K562 (cell line): ENCODE measurements around the gene LRRC37B. TPM values are rescaled to one million over a fixed set of nuclear protein-coding genes. Genes with fewer than 3 reads are reported as not detected.

Experiments
- ATAC-seq: fragments of 200-7000 bp; cut with Tn5 transposase; 3 replicates; pipeline ENCODE4 v1.9.1; 2020; ENCODE audit warnings: moderate library complexity
- Bru-seq: library from RNA; stranded (reverse); fragments of 400-500 nt; gene quantifications from one replicate; lab custom pipeline; 2021; lab: Mats Ljungman, UMichigan
- BruChase-seq, 2 experiments: library from RNA; stranded (reverse); fragments of 400-500 nt; gene quantifications; one replicate each; lab custom pipeline; 2021; lab: Mats Ljungman, UMichigan
- BruUV-seq: library from RNA; stranded (reverse); fragments of 400-500 nt; replicated peaks from 2 replicates; lab custom pipeline; 2021; lab: Mats Ljungman, UMichigan
- CTCF ChIA-PET: fragments of 300-600 bp; formaldehyde crosslinking; extraction: SDS; loops from one replicate; lab custom pipeline; 2021; ENCODE audit warnings: low intra/inter-chr PET ratio; lab: Yijun Ruan, JAX
- POLR2A ChIA-PET: fragments of 300-600, 350-650 bp; sonication (Branson Sonifier 250); formaldehyde crosslinking; extraction: SDS; loops from one replicate; lab custom pipeline; 2021; ENCODE audit warnings: antibody characterized with exemption, inconsistent platforms; lab: Yijun Ruan, JAX
- DNase-seq, 4 experiments: peaks; one replicate each; pipeline versions ENCODE4 v3.0.0 to v3.0.0-alpha.2; 2011 to 2018; ENCODE audit warnings: low spot score in 3 of 4, mixed read lengths in 3 of 4; ENCODE audit errors: extremely low read depth in 1 of 4
- FAIRE-seq: peaks from 2 replicates; lab custom pipeline; 2011; peaks lifted over from hg19 to GRCh38; lab: Jason Lieb, UNC
- H2AFZ ChIP-seq: 2 replicates; pipeline ENCODE4 v1.6.0; 2011; ENCODE audit warnings: low read depth, low read length, control low read depth, inconsistent platforms
- H3K27ac ChIP-seq: fragments of 200-600 bp; 3 replicates; pipeline ENCODE4 v1.8.0; 2011; ENCODE audit warnings: low read depth, mild to moderate bottlenecking, control low read depth, inconsistent platforms, low read length, moderate library complexity, mixed read lengths; ENCODE audit errors: extremely low read depth
- H3K27me3 ChIP-seq, 2 experiments: fragments of 300-600 bp in 1 of 2; 2 replicates in 1 of 2; 3 replicates in 1 of 2; pipeline versions ENCODE4 v1.6.0 to v1.8.0; 2011; ENCODE audit warnings: inconsistent platforms in 2 of 2, low read length in 2 of 2, mild to moderate bottlenecking in 1 of 2, mixed read lengths in 1 of 2, moderate library complexity in 1 of 2; ENCODE audit not compliant: control insufficient read depth in 2 of 2, insufficient read depth in 2 of 2
- H3K36me3 ChIP-seq: fragments of 300-600 bp; 3 replicates; pipeline ENCODE4 v1.8.0; 2011; ENCODE audit warnings: mild to moderate bottlenecking, low read length, inconsistent platforms; ENCODE audit not compliant: control insufficient read depth, insufficient read depth
- H3K4me1 ChIP-seq, 2 experiments: fragments of 200-600 bp in 1 of 2; replicated peaks in 1 of 2; 2 replicates in 1 of 2; 3 replicates in 1 of 2; pipeline versions ENCODE4 v1.5.1 to v1.8.0; 2011; ENCODE audit warnings: inconsistent platforms in 2 of 2, low read length in 2 of 2, mild to moderate bottlenecking in 1 of 2, mixed read lengths in 1 of 2, moderate library complexity in 1 of 2; ENCODE audit not compliant: control insufficient read depth in 2 of 2, insufficient read depth in 2 of 2
- H3K4me2 ChIP-seq: 2 replicates; pipeline ENCODE4 v1.6.1; 2011; ENCODE audit warnings: low read length, control low read depth, inconsistent platforms, mixed read lengths; ENCODE audit not compliant: insufficient read depth
- H3K4me3 ChIP-seq: fragments of 200-600 bp; sonication (generic), shearing (Covaris generic); 2 replicates; pipeline ENCODE4 v1.5.1; 2016; ENCODE audit warnings: control low read depth, inconsistent platforms
- H3K79me2 ChIP-seq: fragments of 200-600 bp; 3 replicates; pipeline ENCODE4 v1.8.0; 2011; ENCODE audit warnings: low read length, inconsistent platforms; ENCODE audit not compliant: control insufficient read depth, insufficient read depth
- H3K9ac ChIP-seq, 2 experiments: 2 replicates each; pipeline versions ENCODE4 v1.6.0 to v1.6.1; 2011; ENCODE audit warnings: low read depth in 2 of 2, low read length in 2 of 2, control low read depth in 1 of 2, inconsistent platforms in 1 of 2, mild to moderate bottlenecking in 1 of 2, mixed read lengths in 1 of 2; ENCODE audit not compliant: insufficient read depth in 1 of 2
- H3K9me1 ChIP-seq: one replicate; pipeline ENCODE4 v1.6.0; 2011; ENCODE audit warnings: inconsistent platforms, mild to moderate bottlenecking, low read length, moderate library complexity; ENCODE audit not compliant: control insufficient read depth, insufficient read depth
- H3K9me3 ChIP-seq: replicated peaks from 2 replicates; pipeline ENCODE4 v1.5.1; 2011; ENCODE audit warnings: low read depth, low read length, inconsistent platforms; ENCODE audit not compliant: control insufficient read depth, insufficient read depth
- H4K20me1 ChIP-seq: replicated peaks from 2 replicates; pipeline ENCODE4 v1.6.1; 2011; ENCODE audit warnings: low read length, inconsistent platforms, mixed read lengths; ENCODE audit not compliant: control insufficient read depth, insufficient read depth
- DACH1 ChIP-seq: fragments of 450-650 bp; IDR thresholded peaks from 2 replicates; pipeline ENCODE4 v1.6.1; 2018; ENCODE audit not compliant: partially characterized antibody
- HDAC1 ChIP-seq, 2 experiments: fragments of 450-650 bp; IDR thresholded peaks; 2 replicates each; pipeline ENCODE4 v1.6.1; 2016 to 2017; ENCODE audit warnings: inconsistent platforms in 1 of 2, mild to moderate bottlenecking in 1 of 2, moderate library complexity in 1 of 2
- ILK ChIP-seq: fragments of 450-650 bp; IDR thresholded peaks from 2 replicates; pipeline ENCODE4 v1.6.1; 2016; ENCODE audit warnings: missing genetic modification characterization, low read depth, mild to moderate bottlenecking, missing compliant biosample characterization, moderate library complexity, borderline replicate concordance
- MNT ChIP-seq, 2 experiments: fragments of 450-650 bp; conservative IDR thresholded peaks; 2 replicates each; pipeline ENCODE4 v1.6.1; 2017; ENCODE audit warnings: mild to moderate bottlenecking in 2 of 2, moderate library complexity in 2 of 2
- NCOA4 ChIP-seq: fragments of 450-650 bp; IDR thresholded peaks from 2 replicates; pipeline ENCODE4 v1.6.1; 2018; ENCODE audit warnings: mild to moderate bottlenecking; ENCODE audit not compliant: partially characterized antibody
- NR4A1 ChIP-seq, 2 experiments: fragments of 250-450 bp in 1 of 2; fragments of 450-650 bp in 1 of 2; sonication (Bioruptor Pico) in 1 of 2; IDR thresholded peaks; 2 replicates each; pipeline versions ENCODE4 v1.4.0 to v1.6.1; 2016 to 2020; ENCODE audit warnings: mild to moderate bottlenecking in 2 of 2, missing compliant biosample characterization in 1 of 2, missing genetic modification characterization in 1 of 2, moderate library complexity in 1 of 2
- PTBP1 ChIP-seq: fragments of 200-400 bp; formaldehyde crosslinking; IDR thresholded peaks from 2 replicates; pipeline ENCODE4 v1.6.1; 2017; ENCODE audit warnings: low read depth, low read length
- RB1 ChIP-seq: fragments of 450-650 bp; IDR thresholded peaks from 2 replicates; pipeline ENCODE4 v1.6.1; 2017; ENCODE audit warnings: low read depth, mild to moderate bottlenecking
- ZBED1 ChIP-seq: IDR thresholded peaks from 2 replicates; pipeline ENCODE4 v1.6.1; 2014
- ZBTB26 ChIP-seq: fragments of 450-650 bp; formaldehyde crosslinking; IDR thresholded peaks from 2 replicates; pipeline ENCODE4 v1.4.0; 2022; ENCODE audit warnings: missing genetic modification characterization
- ZNF121 ChIP-seq: sonication (generic); formaldehyde crosslinking; conservative IDR thresholded peaks from 2 replicates; pipeline ENCODE4 v1.8.0; 2022; ENCODE audit warnings: missing genetic modification reagents
- ZNF23 ChIP-seq: fragments of 250-450 bp; sonication (Bioruptor Pico); IDR thresholded peaks from 2 replicates; pipeline ENCODE4 v1.4.0; 2020; ENCODE audit warnings: mild to moderate bottlenecking
- WGBS: fragments of 100-300 bp; shearing (Covaris generic); methylation state at CpG from one replicate; pipeline ENCODE4 v1.1.6; 2016; ENCODE audit warnings: low coverage, mixed read lengths; ENCODE audit not compliant: insufficient coverage; ENCODE audit errors: missing lambda C conversion rate; 5-methylcytosine and 5-hydroxymethylcytosine counted together
- in situ Hi-C: fragments of 300-500 bp; cut with MboI; formaldehyde crosslinking; loops from 4 replicates; pipeline ENCODE4 v1.15.0; 2018; ENCODE audit warnings: inconsistent platforms, mixed read lengths
- intact Hi-C: fragments of 100-400 bp; cut with micrococcal nuclease; formaldehyde crosslinking; loops from 2 replicates; pipeline ENCODE4 v1.14.2; 2022
- long read RNA-seq, 3 experiments: library from polyadenylated mRNA in 2 of 3; library from RNA in 1 of 3; unstranded in 2 of 3; stranded (forward) in 1 of 3; transcript quantifications; one replicate each; pipeline ENCODE4 v2.0.0, GENCODE V29; 2019 to 2022
- polyA minus RNA-seq, 3 experiments: library from RNA; depleted of rRNA, polyadenylated mRNA; stranded (reverse); fragments of >200 nt; gene quantifications; 2 replicates each; pipeline ENCODE4 v1.2.3, GENCODE V29; 2011
- polyA plus RNA-seq, 8 experiments: library from polyadenylated mRNA; depleted of rRNA in 4 of 8; stranded (reverse) in 5 of 8; unstranded in 3 of 8; fragments of >200 nt; fragmentation: Nextera tagmentation in 2 of 8; fragmentation: Illumina TruSeq in 1 of 8; extraction: Ambion mirVana in 2 of 8; extraction: Trizol in 1 of 8; gene quantifications; 2 replicates each; pipeline versions ENCODE4 v1.2.1 to v1.2.3, GENCODE V29; 2011 to 2014; ENCODE audit warnings: inconsistent platforms in 1 of 8, missing spikeins in 1 of 8
- total RNA-seq, 7 experiments: library from RNA; depleted of rRNA in 6 of 7; stranded (reverse); fragments of >200 nt in 6 of 7; fragmentation: Illumina TruSeq in 2 of 7; extraction: Trizol in 2 of 7; gene quantifications; 2 replicates each; pipeline versions ENCODE4 v1.2.1 to v1.2.3, GENCODE V29; 2011 to 2021; ENCODE audit warnings: low replicate concordance in 1 of 7
- TF ChIP-seq, protein P1 (sequence below): sonication (generic); formaldehyde crosslinking; IDR thresholded peaks from 2 replicates; pipeline ENCODE4 v1.8.1; 2022; ENCODE audit warnings: missing genetic modification reagents

The LRRC37B gene
- 63.1 and 103 TPM in 2 replicates for total RNA-seq (2011; cell fraction: chromatin; rRNA removed; ENCODE audit: low replicate concordance)
- 30.0 and 32.0 TPM in 2 replicates for total RNA-seq (2011; cell fraction: nucleolus; rRNA removed)
- 59.4 and 65.3 TPM in 2 replicates for total RNA-seq (2011; cell fraction: nucleoplasm; rRNA removed)
- total RNA-seq (2014; rRNA removed) (10.5 and 15.0 TPM in 2 replicates), total RNA-seq (2014; rRNA removed; fragmentation: Illumina TruSeq; extraction: Trizol) (11.1 and 12.7 TPM in 2 replicates), total RNA-seq (2015; rRNA removed; fragmentation: Illumina TruSeq; extraction: Trizol) (18.9 and 19.8 TPM in 2 replicates), total RNA-seq (2021) (11.7 and 12.4 TPM in 2 replicates), polyA plus RNA-seq (2011; rRNA removed) (10.0 and 11.0 TPM in 2 replicates), polyA plus RNA-seq (2014; fragmentation: Illumina TruSeq; extraction: Trizol) (12.3 and 13.8 TPM in 2 replicates), polyA plus RNA-seq (2014; fragmentation: Nextera tagmentation; extraction: Ambion mirVana) (1 to 10 TPM; 2.7 to 3.8 TPM), polyA plus RNA-seq (2014; rRNA removed) (16.0 and 18.6 TPM in 2 replicates), polyA minus RNA-seq (2011; rRNA and poly(A)+ RNA removed) (11.5 and 23.3 TPM in 2 replicates), Bru-seq, nascent RNA (percentile 68 among the genes with signal in this experiment), BruChase-seq, experiment 1, labeled RNA remaining after a 2-hour chase (percentile 80 among the genes with signal in this experiment), BruChase-seq, experiment 2, labeled RNA remaining after a 6-hour chase (percentile 83 among the genes with signal in this experiment)
- polyA plus RNA-seq (2011; cell fraction: cytosol; rRNA removed), result 3.8 and 5.3 TPM in 2 replicates
- 16.7 and 25.7 TPM in 2 replicates for polyA plus RNA-seq (2011; cell fraction: nucleus; rRNA removed)
- 11.3 and 14.4 TPM in 2 replicates for polyA plus RNA-seq (2012)
- 5.3 and 7.8 TPM in 2 replicates for polyA minus RNA-seq (2011; cell fraction: cytosol; rRNA and poly(A)+ RNA removed)
- 16.0 and 23.3 TPM in 2 replicates for polyA minus RNA-seq (2011; cell fraction: nucleus; rRNA and poly(A)+ RNA removed)
- long read RNA-seq, experiment 1, partial matches to known transcripts, result 1 of 23 reads
- long read RNA-seq, experiment 1, other reads (novel, unspliced or antisense), result 13 of 23 reads
- long read RNA-seq, experiment 2, partial matches to known transcripts, result 2 of 5 reads
- long read RNA-seq, experiment 2, other reads (novel, unspliced or antisense), result 3 of 5 reads
- long read RNA-seq, experiment 3, partial matches to known transcripts, result 1 of 1 reads
- long read RNA-seq, experiment 3, other reads (novel, unspliced or antisense), result 0 of 1 reads

DNA sequence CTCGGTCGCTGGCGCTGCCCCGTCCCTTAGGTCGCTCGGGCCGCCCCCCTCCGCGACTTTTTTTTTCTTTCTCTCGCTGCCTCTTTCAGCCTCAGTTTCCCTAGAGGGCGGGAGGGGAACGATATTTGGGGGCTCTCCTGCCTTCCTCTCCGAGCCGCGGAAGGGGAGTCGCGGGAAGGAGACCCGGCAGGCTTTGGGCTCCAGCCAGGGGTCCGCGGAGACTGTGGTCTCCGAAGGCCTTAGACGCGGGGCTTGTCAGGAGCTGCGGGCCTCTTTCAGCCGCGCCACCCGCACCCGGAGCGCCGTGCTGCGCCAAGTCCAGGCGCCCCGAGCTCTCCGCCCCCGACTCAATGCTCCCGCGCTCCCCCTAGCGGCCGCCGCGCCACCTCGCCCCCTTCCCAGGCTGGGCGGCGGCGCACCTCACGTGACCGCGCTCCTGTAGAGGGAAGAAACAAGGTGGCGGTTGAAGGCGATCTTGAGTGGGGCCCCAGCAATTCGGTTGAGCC lies at the start of gene LRRC37B:
Gene LRRC37B (plus strand): TSS at position 427 of the 506 bp plus-strand sequence. CDS start 14,010 bp downstream, outside the sequence.
- peak within 1 kb of the TSS; percentile 86 for H3K27ac ChIP-seq
- in situ Hi-C loops (loop anchor here (5.0 kb wide), 1 partner anchor 120 kb away; no protein-coding TSS in a partner anchor), intact Hi-C loops (no loop called here)
- H3K9me1 ChIP-seq, result peaks cover 3% of the 10 kb centered on the region
- FAIRE-seq (no peak), DNase-seq (peak; percentile 83 to 92 (median 86)), ATAC-seq (peak; percentile 97)
- peak within 1 kb of the TSS; percentile 95 for H2AFZ ChIP-seq
- POLR2A ChIA-PET, result interaction anchor here (0.6 to 2.1 kb wide), 9 partner anchors 9 to 454 kb away, joined by 3 to 11 read pairs (median 4); no protein-coding TSS in a partner anchor
- no TSS peak for BruUV-seq
- H4K20me1 ChIP-seq, result 0 out of 2 replicates have a peak, but pooled peaks cover 2% of the 10 kb centered on the region
- H3K4me3 ChIP-seq, result peak within 1 kb of the TSS; percentile 94
- CTCF ChIA-PET, result interaction anchor here (0.6 to 0.7 kb wide), 2 partner anchors 118 to 476 kb away, joined by 3 read pairs; no protein-coding TSS in a partner anchor
- no peaks in the 10 kb centered on the region for H3K9me3 ChIP-seq
- peak within 1 kb of the TSS; percentile 99 for H3K4me2 ChIP-seq
- H3K4me1 ChIP-seq, result peaks cover 7 to 18% of the 10 kb centered on the region in 2 experiments; a peak in 4 of 5 replicates
- H3K79me2 ChIP-seq, result peaks cover 29% of the 10 kb centered on the region
- no peaks in the 10 kb centered on the region for H3K36me3 ChIP-seq
- WGBS, result 0% methylated on average over 24 of the region's 51 CpGs
- H3K27me3 ChIP-seq, result no peaks in the 10 kb centered on the region
- peak within 1 kb of the TSS; percentile 78 to 99 for H3K9ac ChIP-seq
- TF ChIP-seq NR4A1 (CRISPR knock-in tag; IDR thresholded peaks at IDR 0.05) (no peak), NR4A1 (tag; IDR thresholded peaks at IDR 0.05) (no peak), ZNF121 (CRISPR knock-in tag) (no peak), DACH1 (peak; percentile 46), PTBP1 (no peak), RB1 (peak; percentile 92), HDAC1 (IDR thresholded peaks at IDR 0.05) (peak in 1 of 2 experiments; percentile 76; a peak in 2 of 4 replicates), ZNF23 (CRISPR knock-in tag) (no peak), MNT (conservative IDR thresholded peaks at IDR 0.05) (peak; percentile 50 to 58; a peak in 3 of 4 replicates), NCOA4 (no peak), ILK (tag) (no peak), ZBTB26 (no peak), ZBED1 (no peak)
- TF ChIP-seq, protein P1, sequence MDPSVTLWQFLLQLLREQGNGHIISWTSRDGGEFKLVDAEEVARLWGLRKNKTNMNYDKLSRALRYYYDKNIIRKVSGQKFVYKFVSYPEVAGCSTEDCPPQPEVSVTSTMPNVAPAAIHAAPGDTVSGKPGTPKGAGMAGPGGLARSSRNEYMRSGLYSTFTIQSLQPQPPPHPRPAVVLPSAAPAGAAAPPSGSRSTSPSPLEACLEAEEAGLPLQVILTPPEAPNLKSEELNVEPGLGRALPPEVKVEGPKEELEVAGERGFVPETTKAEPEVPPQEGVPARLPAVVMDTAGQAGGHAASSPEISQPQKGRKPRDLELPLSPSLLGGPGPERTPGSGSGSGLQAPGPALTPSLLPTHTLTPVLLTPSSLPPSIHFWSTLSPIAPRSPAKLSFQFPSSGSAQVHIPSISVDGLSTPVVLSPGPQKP (CRISPR knock-in tag), result no peak
